ENCODE data around the gene TMCC1. TPM values are rescaled to one million over a fixed set of nuclear protein-coding genes. Genes with fewer than 3 reads are reported as not detected.

Gene TMCC1
- total RNA-seq, 1 donor from 2014 or later: 22.4 TPM

GRCh38 chr3:129598000-129598381 is 295.5 kb downstream of the TMCC1 start:
- no peak for DNase-seq (ENCODE audit: low spot score)
- H3K4me3 Mint-ChIP-seq: no peak overlapping the region
- H3K9me3 Mint-ChIP-seq: no peaks in the 10 kb centered on the region
- H3K36me3 Mint-ChIP-seq (ENCODE audit: low read depth): no peaks in the 10 kb centered on the region
- peaks cover 16% of the 10 kb centered on the region for H3K4me1 Mint-ChIP-seq (ENCODE audit: low read depth)
- intact Hi-C loops (cut with micrococcal nuclease): no loop called here
- H3K27ac Mint-ChIP-seq: no peak overlapping the region
- H3K27me3 Mint-ChIP-seq (ENCODE audit: insufficient read depth): peaks cover 47% of the 10 kb centered on the region

Other genes starting within 250 kb of the TMCC1 start
- gene TRH, start 81.0 kb upstream of the TMCC1 start, total RNA-seq: not detected in 2 replicates
- not detected in 2 replicates for gene ALG1L2, start 188.1 kb upstream of the TMCC1 start, total RNA-seq